ENCODE data around the gene UAP1L1.
A peak's percentile ranks its signal among the peaks of the same experiment; 100 is the strongest.

Gene UAP1L1

DNA sequence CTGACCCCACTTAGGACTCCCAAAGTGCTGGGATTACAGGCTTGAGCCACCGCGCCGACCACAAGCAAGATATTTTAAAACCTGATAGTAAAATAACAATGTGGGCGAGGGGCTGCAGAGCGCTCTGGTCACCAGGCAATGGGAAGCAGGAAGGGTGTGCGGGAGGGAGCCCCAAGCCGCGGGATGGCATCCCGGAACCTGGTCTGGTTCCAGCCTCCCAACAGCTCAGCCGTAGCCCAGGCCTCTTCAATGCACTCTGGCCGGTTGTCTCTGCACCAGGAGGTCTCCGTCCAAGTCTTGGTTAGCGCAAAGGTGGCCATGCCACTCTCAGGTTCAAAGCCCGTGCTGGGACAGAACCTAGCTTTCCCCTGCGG lies 694 bp upstream of the UAP1L1 start:
- DNase-seq (ENCODE audit: low spot score) = no peak

DNA sequence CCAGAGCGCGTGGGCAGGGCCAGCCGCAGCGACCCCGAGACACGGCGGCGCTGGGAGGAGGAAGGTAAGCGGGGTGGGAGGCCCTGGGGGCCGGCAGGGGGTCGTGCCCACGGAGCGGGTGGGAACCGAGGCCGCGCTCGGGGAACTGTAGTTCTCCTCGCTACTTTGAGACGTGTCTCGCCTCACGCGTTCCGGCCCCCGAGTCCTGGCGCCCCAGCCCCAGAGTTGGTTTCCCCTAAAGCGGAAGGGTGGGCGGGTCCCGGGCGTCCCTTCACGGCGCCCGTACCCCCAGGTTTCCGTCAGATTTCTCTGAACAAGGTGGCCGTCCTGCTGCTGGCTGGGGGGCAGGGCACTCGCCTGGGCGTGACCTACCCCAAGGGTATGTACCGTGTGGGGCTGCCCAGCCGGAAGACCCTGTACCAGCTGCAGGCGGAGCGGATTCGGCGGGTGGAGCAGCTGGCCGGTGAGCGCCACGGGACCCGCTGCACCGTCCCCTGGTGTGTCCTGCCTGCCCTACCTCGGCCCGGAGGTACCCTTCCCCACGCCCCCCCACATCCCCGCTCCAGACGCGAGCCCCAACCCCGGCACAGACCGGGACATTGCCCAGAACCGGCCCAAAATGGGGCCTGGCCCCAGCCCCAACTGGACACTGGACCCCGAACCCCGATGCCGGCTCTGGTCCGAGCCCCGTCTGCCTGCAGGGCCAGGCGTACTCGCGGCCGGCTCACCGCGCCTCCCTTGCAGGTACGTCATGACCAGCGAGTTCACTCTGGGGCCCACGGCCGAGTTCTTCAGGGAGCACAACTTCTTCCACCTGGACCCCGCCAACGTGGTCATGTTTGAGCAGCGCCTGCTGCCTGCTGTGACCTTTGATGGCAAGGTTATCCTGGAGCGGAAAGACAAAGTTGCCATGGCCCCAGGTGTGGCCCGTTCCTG lies 709 bp downstream of the UAP1L1 start:
- no peak for DNase-seq (ENCODE audit: low spot score)

DNA sequence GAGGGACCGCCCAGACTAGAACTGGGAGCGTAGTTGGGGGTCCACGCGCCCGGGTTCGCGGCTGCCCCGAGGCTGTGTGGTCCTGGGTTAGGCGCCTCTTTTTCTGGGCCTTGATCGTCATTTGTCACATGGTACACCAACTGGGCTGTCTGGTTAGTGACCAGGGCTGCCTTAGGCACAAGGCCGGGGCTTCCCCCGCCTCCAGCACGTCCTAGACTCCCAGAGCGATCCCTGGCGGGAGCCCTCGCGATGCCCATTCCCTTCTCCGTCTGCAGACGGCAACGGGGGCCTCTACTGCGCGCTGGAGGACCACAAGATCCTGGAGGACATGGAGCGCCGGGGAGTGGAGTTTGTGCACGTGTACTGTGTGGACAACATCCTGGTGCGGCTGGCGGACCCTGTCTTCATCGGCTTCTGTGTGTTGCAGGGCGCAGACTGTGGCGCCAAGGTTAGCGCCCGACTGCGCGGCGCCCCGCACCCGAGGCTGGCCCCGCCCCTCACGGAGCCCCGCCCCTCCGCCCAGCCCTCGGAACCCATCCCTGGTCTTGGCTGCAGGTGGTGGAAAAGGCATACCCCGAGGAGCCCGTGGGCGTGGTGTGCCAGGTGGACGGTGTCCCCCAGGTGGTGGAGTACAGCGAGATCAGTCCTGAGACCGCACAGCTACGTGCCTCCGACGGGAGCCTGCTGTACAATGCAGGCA lies 1.5 kb downstream of the UAP1L1 start:
- DNase-seq (ENCODE audit: low spot score) = no peak

DNA sequence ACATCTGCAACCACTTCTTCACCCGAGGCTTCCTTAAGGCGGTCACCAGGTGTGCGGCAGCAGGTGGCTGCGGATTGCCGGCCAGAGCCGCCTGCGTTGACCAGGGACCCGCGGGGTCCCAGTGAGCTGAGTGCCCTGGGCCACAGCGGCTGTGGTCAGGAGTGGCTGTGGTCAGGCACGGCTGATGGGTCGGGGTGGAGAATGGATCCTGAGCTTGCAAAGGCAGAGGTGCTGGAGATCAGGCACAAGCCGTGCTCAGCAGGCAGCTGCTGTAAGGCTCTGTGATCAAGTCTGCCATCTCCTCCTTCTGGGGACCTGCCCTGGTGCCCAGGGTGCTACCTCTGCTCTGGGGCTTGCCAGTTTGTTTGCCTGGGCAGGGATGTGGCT lies 2.1 kb downstream of the UAP1L1 start:
- DNase-seq (ENCODE audit: low spot score) = no peak

DNA sequence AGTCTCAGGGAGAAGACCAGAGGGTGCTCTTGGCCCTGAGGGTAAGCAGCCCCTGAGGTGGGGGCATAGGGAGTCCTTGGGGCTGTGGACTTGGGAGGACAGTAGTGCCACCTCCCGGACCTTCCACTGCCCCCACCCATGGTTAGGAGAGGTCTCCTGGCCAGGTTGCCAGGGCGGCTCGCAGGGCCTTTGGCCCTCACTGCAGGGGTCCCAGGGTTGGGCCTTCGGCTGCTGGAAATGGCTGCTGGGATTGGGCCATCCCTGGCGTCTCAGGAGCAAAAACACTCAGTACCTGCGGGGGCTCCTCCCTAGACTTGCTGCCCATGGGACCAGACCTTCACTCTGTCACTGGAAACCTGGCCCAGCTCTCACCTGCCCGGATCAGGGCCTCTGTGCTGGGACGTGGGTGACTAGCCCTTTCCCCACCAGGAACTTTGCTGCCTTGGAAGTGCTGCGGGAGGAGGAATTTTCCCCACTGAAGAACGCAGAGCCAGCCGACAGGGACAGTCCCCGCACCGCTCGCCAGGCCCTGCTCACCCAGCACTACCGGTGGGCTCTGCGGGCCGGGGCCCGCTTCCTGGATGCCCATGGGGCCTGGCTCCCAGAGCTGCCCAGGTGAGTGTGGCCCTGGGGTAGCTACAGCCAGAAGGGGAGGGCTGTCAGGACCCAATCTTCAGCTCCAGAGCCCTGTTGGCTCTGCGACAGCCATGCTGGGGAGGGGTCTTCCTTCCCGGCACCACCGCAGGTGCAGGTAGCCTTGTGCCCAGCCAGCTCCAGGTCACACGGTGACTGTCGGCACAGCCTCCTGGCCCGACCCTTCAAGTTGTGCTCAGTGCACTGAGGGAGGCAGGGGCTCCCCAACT lies 3.2 kb downstream of the UAP1L1 start:
- DNase-seq (ENCODE audit: low spot score) = no peak

DNA sequence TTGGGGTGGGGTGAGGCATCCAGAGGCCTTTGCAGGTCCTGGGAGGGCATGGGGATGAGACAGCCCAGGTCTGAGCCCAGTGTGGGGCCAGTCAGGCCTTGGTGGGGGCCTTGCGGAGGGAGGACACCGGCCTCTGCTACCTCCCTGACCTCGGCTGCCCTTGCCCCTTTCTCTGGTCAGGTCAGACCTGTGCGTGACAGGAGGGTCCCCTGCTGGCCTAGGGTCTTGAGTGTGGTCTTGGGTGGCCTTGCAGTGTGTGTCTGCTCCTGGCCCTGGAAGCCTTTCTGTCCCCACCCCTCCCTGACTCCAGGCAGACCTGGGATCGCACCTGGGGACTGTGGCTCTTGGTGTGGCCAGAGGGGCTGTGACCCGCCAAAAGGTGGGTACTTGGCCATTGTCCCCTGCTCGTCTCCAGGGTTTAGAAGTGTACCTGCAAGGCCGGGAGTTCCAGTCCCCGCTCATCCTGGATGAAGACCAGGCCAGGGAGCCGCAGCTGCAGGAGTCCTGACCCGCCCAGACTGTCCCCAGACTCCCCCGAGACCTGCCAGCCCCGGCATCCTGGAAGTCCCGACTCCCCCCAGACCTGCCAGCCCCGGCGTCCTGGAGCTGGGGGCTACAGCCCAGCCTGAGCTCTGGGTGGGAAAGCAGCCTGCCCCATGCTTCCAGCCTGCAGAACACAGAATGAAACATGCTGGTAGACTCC lies 5.1 kb downstream of the UAP1L1 start:
- no peak for DNase-seq (ENCODE audit: low spot score)

DNA sequence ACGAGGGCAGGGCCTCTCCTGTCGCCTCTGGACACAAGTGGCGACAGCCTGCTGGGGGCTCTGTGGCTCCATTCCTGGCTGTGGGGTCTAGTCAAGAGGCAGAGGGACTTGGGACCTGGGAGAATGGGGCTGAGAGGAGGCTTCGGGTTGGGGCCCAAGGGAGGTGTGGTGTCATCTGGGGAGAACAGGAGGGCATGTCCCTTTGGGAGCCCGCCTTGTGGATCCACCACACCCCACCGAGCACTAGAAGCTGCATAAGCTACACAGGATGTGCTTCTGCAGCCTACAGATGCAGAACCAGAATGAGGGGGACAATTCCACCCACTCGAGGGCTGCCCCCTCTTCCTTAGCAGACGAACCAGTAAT lies 5.6 kb downstream of the UAP1L1 start:
- no peak for DNase-seq (ENCODE audit: low spot score)

DNA sequence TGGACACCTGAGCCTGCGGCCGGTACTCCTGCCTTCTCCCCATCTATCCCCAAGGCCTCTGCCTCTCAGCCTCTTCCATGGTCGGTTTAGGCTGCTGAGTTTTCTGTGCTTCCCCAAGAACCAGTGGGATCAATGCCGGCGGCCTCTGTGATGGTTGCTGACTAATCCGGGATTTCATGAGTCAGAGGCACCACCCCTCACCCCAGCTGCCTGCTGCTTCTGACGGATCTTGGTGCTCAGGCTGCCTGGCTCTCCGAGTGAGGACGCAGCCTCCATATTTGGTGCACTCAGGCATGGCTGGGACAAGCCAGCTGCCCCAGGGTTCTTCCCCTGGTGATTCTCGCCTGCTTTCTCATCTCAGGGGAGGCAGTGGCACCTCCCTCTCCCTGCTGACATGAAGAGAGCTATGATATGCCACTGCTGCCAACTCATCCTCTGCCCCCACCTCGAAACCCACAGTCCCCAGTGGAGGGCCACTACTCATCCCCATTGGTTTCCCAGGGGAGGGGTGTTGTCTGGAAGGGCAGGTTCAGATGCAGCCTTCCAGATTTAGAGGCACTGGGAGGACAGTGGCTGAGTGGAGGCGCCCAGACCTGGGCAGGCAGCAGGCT lies 6.2 kb downstream of the UAP1L1 start:
- DNase-seq (ENCODE audit: low spot score) = no peak

DNA sequence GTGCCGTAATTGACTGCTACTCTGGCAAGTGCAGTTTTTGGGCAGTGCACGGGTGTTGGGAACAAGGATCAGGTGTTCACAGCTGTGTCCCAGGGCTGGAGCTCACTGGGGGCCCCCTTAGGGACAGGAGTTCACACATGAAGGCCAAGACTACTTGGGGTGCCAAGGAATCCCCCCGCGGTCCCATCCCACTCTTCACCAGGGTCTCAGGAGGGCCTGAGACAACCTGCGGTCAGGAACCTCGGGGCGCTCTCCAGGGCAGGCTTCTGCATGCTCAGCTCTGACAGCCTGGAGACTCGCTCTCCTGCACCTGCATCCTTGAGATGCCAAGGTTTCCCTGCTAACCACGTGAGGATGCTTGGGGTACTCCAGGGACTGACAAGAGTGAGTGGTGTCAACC lies 7.2 kb downstream of the UAP1L1 start:
- no peak for DNase-seq (ENCODE audit: low spot score)

DNA sequence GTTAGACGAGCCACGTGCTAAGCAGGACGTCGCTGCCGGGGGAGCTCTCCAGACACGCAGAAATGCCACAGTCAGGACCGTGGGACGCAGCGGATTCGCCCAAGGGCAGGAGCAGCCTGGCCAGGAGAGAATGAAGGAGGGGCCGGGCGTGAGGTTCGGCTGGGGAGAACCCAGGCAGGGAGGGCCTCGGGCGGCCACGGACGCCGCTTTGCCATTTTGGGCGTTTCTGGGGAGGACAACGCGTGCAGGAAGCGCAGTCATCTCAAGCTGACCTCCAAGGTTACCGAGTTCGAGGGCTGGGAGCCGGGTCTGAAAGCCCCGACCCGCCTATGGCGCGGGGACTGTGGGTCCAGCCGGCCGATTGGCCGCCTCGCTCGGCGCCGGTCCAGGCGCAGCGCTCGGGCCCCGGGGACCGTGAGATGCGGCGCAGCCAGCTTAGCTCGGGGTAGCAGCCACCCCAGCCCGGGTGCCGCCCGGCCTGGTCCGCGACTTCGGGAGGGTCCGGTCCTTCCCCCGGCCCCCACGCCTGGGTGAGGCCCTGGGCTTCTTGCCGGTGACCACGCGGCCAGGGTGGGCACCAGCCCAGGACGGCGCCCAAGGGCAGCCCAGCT lies 8.7 kb downstream of the UAP1L1 start:
- peak; percentile 43 for DNase-seq (ENCODE audit: low spot score)

DNA sequence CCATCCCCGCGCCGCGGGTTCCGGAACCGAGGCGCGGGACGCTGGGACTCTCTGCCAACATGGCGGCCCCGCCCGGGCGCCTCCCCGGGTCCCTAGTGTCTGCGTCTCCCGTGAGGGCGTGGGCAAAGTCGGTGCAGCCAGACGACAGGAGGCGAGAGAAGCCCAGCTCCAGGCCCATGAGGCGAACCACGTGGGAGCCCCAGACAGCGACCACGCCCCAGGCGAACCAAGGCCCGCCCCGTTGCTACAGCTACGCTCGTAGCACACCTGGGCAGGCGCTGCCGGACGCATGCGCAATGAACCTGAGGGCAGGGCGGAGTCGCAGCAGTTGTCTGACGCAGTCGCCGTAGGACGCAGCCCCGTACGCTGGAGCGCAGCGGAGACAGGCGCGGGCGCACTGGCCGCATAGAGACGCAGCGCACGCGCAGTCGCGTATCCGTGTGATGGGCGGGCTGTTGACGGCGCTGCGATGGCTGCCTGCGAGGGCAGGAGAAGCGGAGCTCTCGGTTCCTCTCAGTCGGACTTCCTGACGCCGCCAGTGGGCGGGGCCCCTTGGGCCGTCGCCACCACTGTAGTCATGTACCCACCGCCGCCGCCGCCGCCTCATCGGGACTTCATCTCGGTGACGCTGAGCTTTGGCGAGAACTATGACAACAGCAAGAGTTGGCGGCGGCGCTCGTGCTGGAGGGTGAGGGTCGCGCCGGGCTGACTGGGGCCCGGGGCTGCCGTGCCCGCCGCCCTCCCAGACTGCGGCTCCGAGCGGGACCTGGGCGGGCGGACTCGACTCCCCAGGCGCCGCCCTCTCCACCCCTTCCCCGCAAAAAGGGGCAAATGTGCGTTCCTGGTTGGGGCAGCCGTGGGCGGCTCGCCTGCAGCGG lies 9.5 kb downstream of the UAP1L1 start, which contains the start of gene MAN1B1:
TSS of gene MAN1B1 (plus strand) at position 455 of the 878 bp plus-strand sequence. CDS start at position 470, 15 bp downstream.
- DNase-seq (ENCODE audit: low spot score) = peak; percentile 99

DNA sequence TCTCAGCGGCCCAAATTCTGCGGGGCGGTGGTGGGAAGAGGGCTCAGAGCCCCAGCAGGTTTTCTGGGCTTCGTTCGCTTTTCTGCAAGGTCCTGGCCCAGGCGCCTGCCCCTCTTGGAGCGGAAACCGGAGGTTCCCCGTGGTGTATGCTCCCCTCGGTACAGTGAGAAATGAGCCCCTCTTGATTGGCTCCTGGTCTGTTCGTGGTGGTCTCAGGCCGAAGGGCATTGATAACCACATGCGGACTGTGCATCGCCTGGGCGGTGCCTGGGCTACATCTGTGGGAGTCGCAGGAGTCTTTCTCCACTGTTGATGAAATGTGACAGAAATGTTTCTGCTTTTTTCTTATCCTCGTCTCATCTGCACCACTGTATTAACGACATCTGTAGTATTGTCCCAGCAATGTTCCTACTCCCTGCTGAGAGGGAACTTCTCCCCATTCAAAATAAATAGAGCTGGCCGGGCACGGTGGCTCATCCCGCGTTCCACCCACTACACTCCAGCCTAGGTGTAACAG lies 10.2 kb downstream of the UAP1L1 start:
- no peak for DNase-seq (ENCODE audit: low spot score)

DNA sequence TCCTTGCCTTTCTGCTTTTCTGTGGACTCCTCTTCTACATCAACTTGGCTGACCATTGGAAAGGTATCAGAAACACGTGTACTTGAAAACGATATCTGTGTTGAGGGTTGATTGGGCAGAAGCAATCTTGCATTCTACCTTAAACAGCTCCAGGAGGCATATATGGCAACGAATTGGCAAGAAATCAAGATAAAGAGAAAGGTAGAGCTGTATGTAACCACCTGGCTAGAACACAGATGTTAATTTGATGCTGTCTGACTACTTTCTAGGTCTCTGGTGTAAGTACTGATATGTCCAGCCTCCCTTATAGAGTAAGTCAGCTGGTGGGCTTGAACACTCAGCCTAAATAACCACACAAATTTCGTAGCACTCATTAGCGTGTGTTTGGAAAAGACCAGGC lies 10.8 kb downstream of the UAP1L1 start:
- DNase-seq (ENCODE audit: low spot score) = no peak

DNA sequence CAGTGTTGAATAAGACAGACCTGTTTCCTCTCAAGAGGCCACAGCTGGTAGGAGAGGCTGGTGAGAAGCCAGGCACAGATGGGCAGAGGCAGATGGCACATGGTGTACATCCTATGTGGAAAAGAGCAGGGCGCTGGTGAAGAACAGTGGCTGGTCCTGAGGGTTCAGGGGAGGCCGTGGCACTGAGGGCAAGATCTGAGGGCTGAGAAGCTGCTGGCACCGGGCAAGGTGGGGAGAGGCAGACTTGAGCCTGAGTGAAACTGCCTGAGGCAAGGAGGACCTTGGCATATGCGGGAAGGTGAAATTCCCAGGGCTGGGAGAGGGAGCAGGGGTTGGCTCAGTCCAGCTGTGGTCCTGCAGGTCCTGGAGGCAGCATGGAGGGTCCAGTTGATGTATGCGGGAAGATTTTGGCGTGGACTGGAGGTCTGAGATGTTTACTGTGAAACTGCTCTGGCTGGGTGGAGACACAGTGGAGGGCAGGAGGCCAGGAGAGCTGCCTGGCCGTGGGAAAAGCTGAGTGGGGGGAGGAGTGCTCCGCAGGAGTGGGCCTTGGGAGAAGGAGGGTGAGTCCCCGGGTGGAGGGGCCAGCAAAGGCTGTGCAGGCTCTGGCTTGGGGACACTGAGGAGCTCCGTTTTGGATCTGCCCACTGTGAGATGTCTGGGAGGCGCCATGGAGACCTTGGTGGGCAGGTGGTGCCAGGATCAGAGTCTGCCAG lies 12.1 kb downstream of the UAP1L1 start:
- DNase-seq (ENCODE audit: low spot score) = no peak

DNA sequence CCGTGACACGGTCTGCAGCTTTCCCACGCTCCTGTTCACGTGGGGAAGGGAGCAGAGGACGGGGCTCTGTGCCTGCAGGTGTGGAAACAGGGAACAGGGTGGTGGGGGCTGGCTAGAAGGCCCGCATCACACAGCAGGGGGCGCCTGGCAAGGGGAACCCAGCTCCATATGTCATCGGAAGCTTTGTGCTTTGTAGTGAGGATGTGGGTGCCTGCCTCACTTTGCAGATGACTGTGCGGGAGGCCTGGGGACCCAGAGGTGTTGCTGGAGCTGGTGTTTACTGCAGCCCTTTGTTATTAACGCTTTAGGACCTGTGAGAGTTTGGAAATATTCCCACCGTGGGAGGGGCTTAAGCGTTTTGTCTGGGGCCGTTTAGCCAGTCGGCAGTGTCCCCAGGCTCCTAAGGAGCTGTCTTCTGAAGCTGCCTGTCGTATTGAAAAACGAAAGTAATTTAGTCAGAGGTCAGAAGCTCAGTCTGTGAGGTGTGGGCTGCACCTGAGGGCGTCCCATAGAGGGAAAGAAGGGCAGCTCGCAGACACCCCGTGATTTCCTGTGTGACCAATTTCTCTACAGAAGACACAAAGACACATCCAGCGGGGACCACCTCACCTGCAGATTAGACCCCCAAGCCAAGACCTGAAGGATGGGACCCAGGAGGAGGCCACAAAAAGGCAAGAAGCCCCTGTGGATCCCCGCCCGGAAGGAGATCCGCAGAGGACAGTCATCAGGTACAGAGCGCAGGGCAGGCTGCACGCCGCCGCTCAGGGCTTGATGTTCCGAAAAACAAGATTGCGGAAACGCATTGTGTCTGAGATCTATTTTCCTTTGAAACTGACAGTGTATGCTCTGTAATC lies 18.6 kb downstream of the UAP1L1 start:
- DNase-seq (ENCODE audit: low spot score) = no peak

DNA sequence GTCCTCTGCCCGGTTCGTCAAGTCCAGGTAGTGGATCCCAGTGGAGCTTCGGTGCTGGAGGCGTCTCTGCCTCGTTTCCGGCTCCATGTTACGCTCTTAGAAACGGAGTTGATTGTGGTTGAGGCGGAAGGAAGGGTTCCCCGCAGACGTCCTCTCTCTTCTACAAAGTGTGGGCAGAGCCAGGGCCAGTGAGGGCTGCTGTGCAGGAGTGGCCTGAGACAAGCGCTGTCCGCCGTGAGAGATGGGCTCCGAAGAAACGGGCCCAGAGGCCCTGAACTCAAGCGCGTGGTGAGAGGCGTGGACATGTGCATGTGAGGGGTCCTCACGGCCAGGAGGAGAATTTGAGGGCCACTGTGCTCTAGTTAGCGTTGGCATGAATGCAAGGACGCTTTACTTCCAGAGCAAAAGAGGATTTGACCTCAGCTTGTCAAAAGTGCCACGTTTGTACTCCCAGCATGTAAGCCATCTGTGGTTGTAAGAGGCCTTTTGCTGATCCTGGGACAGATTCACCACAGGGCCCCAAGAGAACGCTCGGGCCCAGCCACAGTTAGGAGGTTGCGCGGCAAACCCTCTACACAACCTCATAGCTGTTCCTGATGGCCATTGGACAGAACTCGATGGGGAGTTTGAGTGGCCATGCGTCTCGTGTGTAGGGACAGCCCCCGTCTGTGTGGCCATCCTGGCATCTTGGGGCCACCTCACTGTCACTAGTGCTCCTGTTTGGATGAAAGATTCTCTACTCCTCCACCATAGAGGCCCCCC lies 19.6 kb downstream of the UAP1L1 start:
- no peak for DNase-seq (ENCODE audit: low spot score)

DNA sequence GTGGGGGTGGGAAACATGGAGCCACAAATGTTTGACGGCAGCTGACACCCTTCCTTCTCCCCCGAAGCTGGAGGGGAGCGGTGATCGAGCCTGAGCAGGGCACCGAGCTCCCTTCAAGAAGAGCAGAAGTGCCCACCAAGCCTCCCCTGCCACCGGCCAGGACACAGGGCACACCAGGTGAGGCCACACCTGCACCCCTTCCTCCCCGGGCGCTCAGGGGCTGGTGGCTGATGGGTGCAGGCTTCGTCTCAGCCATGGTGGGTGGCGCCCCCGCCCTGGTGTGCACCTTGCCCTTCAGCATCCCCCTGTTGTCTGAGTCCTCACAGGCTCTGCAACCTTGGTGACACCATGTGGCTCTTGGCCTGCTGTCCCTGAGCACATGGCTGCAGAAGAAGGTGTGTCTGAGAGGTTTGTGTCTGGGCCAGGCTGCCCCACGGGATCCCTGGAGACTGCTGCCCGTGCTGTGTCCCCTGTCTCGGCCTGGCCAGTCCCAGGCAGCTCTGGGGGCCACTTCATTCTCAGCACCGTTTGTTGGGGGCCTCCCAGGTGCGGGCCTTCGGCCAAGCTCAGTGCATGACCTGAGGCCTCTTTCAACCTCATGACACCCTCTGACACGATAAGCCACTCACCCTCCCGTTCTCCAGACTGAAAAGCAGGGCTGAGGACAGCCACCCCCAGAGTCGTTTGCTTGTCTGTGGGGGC lies 20.6 kb downstream of the UAP1L1 start:
- DNase-seq (ENCODE audit: low spot score) = no peak
